Caco-2 (cell line): Measurements from ENCODE around the gene FGL2. TPM values are rescaled to one million over a fixed set of nuclear protein-coding genes. Genes with fewer than 3 reads are reported as not detected.
"Not testable (repeated sequence)": the region's sequence is repeated elsewhere in the genome, so short reads cannot be mapped to it uniquely, and the experiment has no call there.

ENCODE experiments used
- BruUV-seq: library from RNA; stranded (reverse); fragments of 400-500 nt; replicated peaks from 2 replicates; lab custom pipeline; 2021; lab: Mats Ljungman, UMichigan
- CTCF ChIA-PET: fragments of 300-600 bp; sonication (Branson Sonifier 250); formaldehyde crosslinking; loops from one replicate; lab custom pipeline; 2022; ENCODE audit warnings: antibody characterized with exemption; lab: Charles Lee
- POLR2A ChIA-PET: fragments of 300-600 bp; sonication (Branson Sonifier 250); formaldehyde crosslinking; loops from one replicate; lab custom pipeline; 2022; ENCODE audit warnings: antibody characterized with exemption; lab: Charles Lee
- DNase-seq, 2 experiments: peaks; one replicate each; pipeline versions ENCODE4 v3.0.0 to v3.0.0-alpha.2; 2020 to 2022
- H3K27me3 ChIP-seq: replicated peaks from 2 replicates; pipeline ENCODE4 v1.6.0; 2011; ENCODE audit warnings: low read length; ENCODE audit not compliant: control insufficient read depth, insufficient read depth
- H3K36me3 ChIP-seq: 2 replicates; pipeline ENCODE4 v1.5.1; 2011; ENCODE audit warnings: low read length; ENCODE audit not compliant: control insufficient read depth, insufficient read depth
- H3K4me1 ChIP-seq: fragments of 250-450 bp; sonication (Bioruptor Pico); 2 replicates; pipeline ENCODE4 v1.5.1; 2020; ENCODE audit warnings: mild to moderate bottlenecking
- H3K4me3 ChIP-seq: 2 replicates; pipeline ENCODE4 v1.5.1; 2011; ENCODE audit warnings: low read depth, mild to moderate bottlenecking, control low read depth, low read length
- H3K9me3 ChIP-seq: fragments of 250-450 bp; sonication (Bioruptor Pico); 2 replicates; pipeline ENCODE4 v1.5.1; 2020; ENCODE audit warnings: mild to moderate bottlenecking, moderate library complexity
- H3K27ac Mint-ChIP-seq: one replicate; pipeline ENCODE4 v1.8.0; 2022; ENCODE audit warnings: mixed read lengths; ENCODE audit not compliant: unreplicated experiment
- H3K27me3 Mint-ChIP-seq: one replicate; pipeline ENCODE4 v1.8.0; 2022; ENCODE audit warnings: mixed read lengths; ENCODE audit not compliant: insufficient read depth, unreplicated experiment
- H3K36me3 Mint-ChIP-seq: one replicate; pipeline ENCODE4 v1.8.0; 2022; ENCODE audit warnings: mild to moderate bottlenecking, mixed read lengths; ENCODE audit not compliant: insufficient read depth, unreplicated experiment
- H3K4me1 Mint-ChIP-seq: one replicate; pipeline ENCODE4 v1.8.0; 2022; ENCODE audit warnings: low read depth, mixed read lengths; ENCODE audit not compliant: unreplicated experiment
- H3K4me3 Mint-ChIP-seq: one replicate; pipeline ENCODE4 v1.8.0; 2022; ENCODE audit warnings: mild to moderate bottlenecking, moderate library complexity, mixed read lengths; ENCODE audit not compliant: unreplicated experiment
- H3K9me3 Mint-ChIP-seq: one replicate; pipeline ENCODE4 v1.8.0; 2022; ENCODE audit warnings: mixed read lengths; ENCODE audit not compliant: unreplicated experiment
- intact Hi-C: fragments of 100-400 bp; cut with micrococcal nuclease; formaldehyde crosslinking; loops from one replicate; pipeline ENCODE4 v1.10.0; 2022; ENCODE audit not compliant: unreplicated experiment
- total RNA-seq: library from RNA; stranded (reverse); gene quantifications from 2 replicates; pipeline ENCODE4 v1.2.3, GENCODE V29; 2022

FGL2 gene
- total RNA-seq, 1 experiment from 2014 or later = not detected

DNA sequence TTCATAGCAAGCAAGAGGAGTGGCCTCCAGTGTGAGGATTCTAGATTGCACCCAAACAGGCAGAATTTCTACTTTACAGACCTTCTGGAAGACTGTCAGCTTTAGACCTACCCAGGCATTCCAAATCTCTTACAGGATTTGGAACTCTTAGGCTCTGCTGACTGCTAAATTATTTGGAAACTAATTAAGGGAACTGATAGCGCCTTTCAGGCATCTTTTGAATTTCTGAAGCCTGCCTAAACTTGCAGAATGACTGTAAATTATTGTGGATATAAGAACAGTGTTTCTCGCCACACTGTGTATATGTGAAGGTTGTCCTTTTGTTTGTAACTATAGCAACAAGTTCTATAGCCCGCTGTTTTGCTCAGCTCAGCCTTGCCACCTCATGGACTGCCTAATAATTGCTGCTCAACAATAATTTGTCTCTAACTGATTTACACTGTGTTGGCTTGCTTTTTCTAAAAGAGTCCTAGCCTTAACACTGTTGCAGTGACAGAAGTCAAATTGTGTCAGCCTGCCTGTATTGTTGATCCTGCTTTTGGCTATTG is 44.6 kb downstream of the FGL2 start:
- H3K27ac Mint-ChIP-seq, H3K27me3 ChIP-seq, DNase-seq, H3K9me3 ChIP-seq, H3K36me3 Mint-ChIP-seq, H3K4me3 Mint-ChIP-seq, H3K9me3 Mint-ChIP-seq, BruUV-seq, CTCF ChIA-PET, H3K4me3 ChIP-seq, H3K27me3 Mint-ChIP-seq, POLR2A ChIA-PET, intact Hi-C loops, H3K4me1 ChIP-seq, H3K36me3 ChIP-seq, H3K4me1 Mint-ChIP-seq: not testable (repeated sequence)

DNA sequence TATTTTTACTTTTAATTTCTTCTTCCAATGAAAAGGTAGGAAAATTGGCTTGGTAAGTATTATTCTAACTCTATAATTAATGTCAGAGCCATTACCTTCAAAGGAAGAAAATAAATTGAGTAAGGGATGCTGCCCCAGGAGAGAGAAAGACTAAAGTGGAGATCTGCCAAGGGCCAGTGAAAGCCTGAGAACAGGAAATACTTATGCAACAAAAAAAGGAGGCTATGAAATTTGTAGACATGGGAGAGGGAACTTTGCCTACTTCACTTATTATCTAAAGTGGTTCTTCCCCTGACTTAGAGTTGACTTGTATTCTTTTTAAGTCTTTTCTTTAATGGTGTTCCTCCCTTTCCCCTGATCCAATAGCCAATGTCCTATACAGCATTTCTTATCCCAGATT is 47.4 kb downstream of the FGL2 start:
- H3K27me3 Mint-ChIP-seq, H3K4me1 Mint-ChIP-seq, BruUV-seq, H3K36me3 ChIP-seq, intact Hi-C loops, H3K27ac Mint-ChIP-seq, H3K4me3 ChIP-seq, H3K4me1 ChIP-seq, H3K27me3 ChIP-seq, DNase-seq, H3K4me3 Mint-ChIP-seq, POLR2A ChIA-PET, CTCF ChIA-PET, H3K9me3 ChIP-seq, H3K9me3 Mint-ChIP-seq, H3K36me3 Mint-ChIP-seq: not testable (repeated sequence)

Other genes starting within 250 kb of the FGL2 start
- not detected in 2 replicates for gene SPDYE17, start 167.5 kb downstream of the FGL2 start, total RNA-seq
- gene SPDYE18, start 137.3 kb downstream of the FGL2 start, total RNA-seq = 0.35 and 0.66 TPM in 2 replicates
- 1.4 and 2.6 TPM in 2 replicates for gene CCDC146, start 77.2 kb downstream of the FGL2 start, total RNA-seq
- 25.7 and 27.1 TPM in 2 replicates for gene GSAP, start 216.5 kb upstream of the FGL2 start, total RNA-seq